ENCODE results near the gene CD58. TPM values are rescaled to one million over a fixed set of nuclear protein-coding genes. Genes with fewer than 3 reads are reported as not detected.

Gene CD58
- total RNA-seq, 1 donor from 2014 or later = 8.0 TPM

- H3K9me3 Mint-ChIP-seq (ENCODE audit: unreplicated experiment) = no peaks in the 10 kb centered on the region
- H3K4me1 Mint-ChIP-seq (ENCODE audit: low read depth, unreplicated experiment) = peaks cover 4% of the 10 kb centered on the region
- no peaks in the 10 kb centered on the region for H3K36me3 Mint-ChIP-seq (ENCODE audit: unreplicated experiment)
- TF ChIP-seq CTCF (IDR thresholded peaks at IDR 0.05; ENCODE audit: partially characterized antibody, unreplicated experiment) = no peak
- no peak overlapping the region for H3K27ac Mint-ChIP-seq (ENCODE audit: unreplicated experiment)
- no peak for DNase-seq
- H3K4me3 Mint-ChIP-seq (ENCODE audit: unreplicated experiment) = no peak overlapping the region
- H3K27me3 Mint-ChIP-seq (ENCODE audit: unreplicated experiment) = peaks cover 1% of the 10 kb centered on the region
Observed at GRCh38 chr1:116488071-116488470, 82.8 kb downstream of the CD58 start.

GRCh38 chr1:116487583-116487982, 83.2 kb downstream of the CD58 start:
- no peaks in the 10 kb centered on the region for H3K9me3 Mint-ChIP-seq (ENCODE audit: unreplicated experiment)
- H3K27ac Mint-ChIP-seq (ENCODE audit: unreplicated experiment) = no peak overlapping the region
- DNase-seq = no peak

GRCh38 chr1:116487031-116487430, 83.8 kb downstream of the CD58 start:
- H3K4me1 Mint-ChIP-seq (ENCODE audit: low read depth, unreplicated experiment) = peaks cover 4% of the 10 kb centered on the region
- no peak for DNase-seq
- peaks cover 1% of the 10 kb centered on the region for H3K27me3 Mint-ChIP-seq (ENCODE audit: unreplicated experiment)
- no peak overlapping the region for H3K27ac Mint-ChIP-seq (ENCODE audit: unreplicated experiment)
- H3K9me3 Mint-ChIP-seq (ENCODE audit: unreplicated experiment) = no peaks in the 10 kb centered on the region
- no peaks in the 10 kb centered on the region for H3K36me3 Mint-ChIP-seq (ENCODE audit: unreplicated experiment)
- no peak overlapping the region for H3K4me3 Mint-ChIP-seq (ENCODE audit: unreplicated experiment)
- TF ChIP-seq CTCF (IDR thresholded peaks at IDR 0.05; ENCODE audit: partially characterized antibody, unreplicated experiment) = no peak

More at GRCh38 chr1:116487583-116487982, 83.2 kb downstream of the CD58 start:
- no peak for TF ChIP-seq CTCF (IDR thresholded peaks at IDR 0.05; ENCODE audit: partially characterized antibody, unreplicated experiment)
- H3K27me3 Mint-ChIP-seq (ENCODE audit: unreplicated experiment) = peaks cover 1% of the 10 kb centered on the region
- peaks cover 4% of the 10 kb centered on the region for H3K4me1 Mint-ChIP-seq (ENCODE audit: low read depth, unreplicated experiment)
- H3K4me3 Mint-ChIP-seq (ENCODE audit: unreplicated experiment) = no peak overlapping the region
- no peaks in the 10 kb centered on the region for H3K36me3 Mint-ChIP-seq (ENCODE audit: unreplicated experiment)

DNA sequence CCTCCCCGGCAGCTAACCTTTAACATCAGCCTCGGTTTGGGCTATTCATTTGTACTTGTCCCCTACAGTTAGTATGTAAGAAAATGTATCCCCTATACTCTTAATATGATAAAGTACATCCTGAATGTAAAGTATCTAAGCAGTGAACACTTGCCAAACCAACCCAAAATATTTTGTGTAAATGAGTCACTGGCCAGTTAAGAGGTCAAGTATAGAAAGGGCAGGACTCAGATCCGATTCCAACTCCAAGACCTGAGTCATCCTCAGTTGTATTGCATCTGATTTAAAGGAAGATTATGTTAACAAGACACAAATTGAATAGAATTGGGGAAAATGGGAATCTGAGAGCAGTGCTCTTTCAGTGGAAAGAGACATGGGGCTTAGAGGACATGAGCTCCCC, 84.4 kb downstream of the CD58 start:
- TF ChIP-seq CTCF (IDR thresholded peaks at IDR 0.05; ENCODE audit: partially characterized antibody, unreplicated experiment) = no peak
- Mint-ChIP-seq H3K9me3 (ENCODE audit: unreplicated experiment) (no peaks in the 10 kb centered on the region), H3K4me1 (ENCODE audit: low read depth, unreplicated experiment) (peaks cover 4% of the 10 kb centered on the region), H3K27me3 (ENCODE audit: unreplicated experiment) (peaks cover 1% of the 10 kb centered on the region), H3K36me3 (ENCODE audit: unreplicated experiment) (no peaks in the 10 kb centered on the region), H3K27ac (ENCODE audit: unreplicated experiment) (no peak overlapping the region), H3K4me3 (ENCODE audit: unreplicated experiment) (no peak overlapping the region)
- no peak for DNase-seq

- no peak overlapping the region for H3K27ac Mint-ChIP-seq (ENCODE audit: unreplicated experiment)
- H3K4me3 Mint-ChIP-seq (ENCODE audit: unreplicated experiment) = no peak overlapping the region
- TF ChIP-seq CTCF (IDR thresholded peaks at IDR 0.05; ENCODE audit: partially characterized antibody, unreplicated experiment) = no peak
- DNase-seq = no peak
- no peaks in the 10 kb centered on the region for H3K36me3 Mint-ChIP-seq (ENCODE audit: unreplicated experiment)
- H3K4me1 Mint-ChIP-seq (ENCODE audit: low read depth, unreplicated experiment) = peaks cover 3% of the 10 kb centered on the region
- no peaks in the 10 kb centered on the region for H3K9me3 Mint-ChIP-seq (ENCODE audit: unreplicated experiment)
- H3K27me3 Mint-ChIP-seq (ENCODE audit: unreplicated experiment) = peaks cover 1% of the 10 kb centered on the region
Observed at GRCh38 chr1:116485976-116486375, 84.8 kb downstream of the CD58 start.
